ENCODE measurements around the gene PCP4. TPM values are rescaled to one million over a fixed set of nuclear protein-coding genes. Genes with fewer than 3 reads are reported as not detected.

The PCP4 gene
- total RNA-seq, 1 donor from 2014 or later, result not detected

- TF ChIP-seq CTCF (IDR thresholded peaks at IDR 0.05; ENCODE audit: insufficient read depth, low read length, severe bottlenecking), result no peak
- DNase-seq (ENCODE audit: low read depth) (no peak), FAIRE-seq (no peak)
- Histone ChIP-seq H3K4me3 (ENCODE audit: low read depth, low read length) (no peak overlapping the region), H3K36me3 (ENCODE audit: control insufficient read depth, insufficient read depth, low read length) (no peaks in the 10 kb centered on the region), H3K27me3 (ENCODE audit: control insufficient read depth, insufficient read depth, low read length) (no peaks in the 10 kb centered on the region)
Measured at GRCh38 chr21:39924577-39925308, 57.5 kb downstream of the PCP4 start.

- no peak for FAIRE-seq
- Histone ChIP-seq H3K36me3 (ENCODE audit: control insufficient read depth, insufficient read depth, low read length) (no peaks in the 10 kb centered on the region), H3K27me3 (ENCODE audit: control insufficient read depth, insufficient read depth, low read length) (no peaks in the 10 kb centered on the region), H3K4me3 (ENCODE audit: low read depth, low read length) (no peak overlapping the region)
- TF ChIP-seq CTCF (IDR thresholded peaks at IDR 0.05; ENCODE audit: insufficient read depth, low read length, severe bottlenecking), result no peak
- DNase-seq (ENCODE audit: low read depth), result no peak
Measured at GRCh38 chr21:39927304-39927886, 60.2 kb downstream of the PCP4 start.

- TF ChIP-seq CTCF (IDR thresholded peaks at IDR 0.05; ENCODE audit: insufficient read depth, low read length, severe bottlenecking), result no peak
- FAIRE-seq (no peak), DNase-seq (ENCODE audit: low read depth) (no peak)
- no peaks in the 10 kb centered on the region for H3K27me3 ChIP-seq (ENCODE audit: control insufficient read depth, insufficient read depth, low read length)
- no peaks in the 10 kb centered on the region for H3K36me3 ChIP-seq (ENCODE audit: control insufficient read depth, insufficient read depth, low read length)
- H3K4me3 ChIP-seq (ENCODE audit: low read depth, low read length), result no peak overlapping the region
Measured at GRCh38 chr21:39932335-39932734, 65.1 kb downstream of the PCP4 start.

GRCh38 chr21:39934895-39935294 is 67.7 kb downstream of the PCP4 start:
- no peak overlapping the region for H3K4me3 ChIP-seq (ENCODE audit: low read depth, low read length)
- no peaks in the 10 kb centered on the region for H3K36me3 ChIP-seq (ENCODE audit: control insufficient read depth, insufficient read depth, low read length)
- H3K27me3 ChIP-seq (ENCODE audit: control insufficient read depth, insufficient read depth, low read length), result no peaks in the 10 kb centered on the region
- DNase-seq (ENCODE audit: low read depth) (no peak), FAIRE-seq (no peak)
- no peak for TF ChIP-seq CTCF (IDR thresholded peaks at IDR 0.05; ENCODE audit: insufficient read depth, low read length, severe bottlenecking)

- no peak for DNase-seq (ENCODE audit: low read depth)
- TF ChIP-seq CTCF (IDR thresholded peaks at IDR 0.05; ENCODE audit: insufficient read depth, low read length, severe bottlenecking), result no peak
- FAIRE-seq, result no peak
- Histone ChIP-seq H3K4me3 (ENCODE audit: low read depth, low read length) (no peak overlapping the region), H3K36me3 (ENCODE audit: control insufficient read depth, insufficient read depth, low read length) (no peaks in the 10 kb centered on the region), H3K27me3 (ENCODE audit: control insufficient read depth, insufficient read depth, low read length) (no peaks in the 10 kb centered on the region)
Measured at GRCh38 chr21:39935716-39936115, 68.5 kb downstream of the PCP4 start.
